SK-N-MC (cell line): ENCODE data around the gene ZFYVE16.
"Not testable (repeated sequence)": the region's sequence is repeated elsewhere in the genome, so short reads cannot be mapped to it uniquely, and the experiment has no call there.

Experiments used
- DNase-seq: peaks from one replicate; pipeline ENCODE4 v3.0.0-alpha.2; 2011; ENCODE audit warnings: low read depth, low spot score
- H3K27ac ChIP-seq: fragments of 200-600 bp; sonication (generic); 2 replicates; pipeline ENCODE4 v1.5.1; 2016; ENCODE audit warnings: mixed run types
- H3K36me3 ChIP-seq: fragments of 200-600 bp; sonication (generic); 2 replicates; pipeline ENCODE4 v1.6.1; 2017; ENCODE audit warnings: antibody characterized with exemption, low read length, mixed read lengths; ENCODE audit not compliant: insufficient read depth
- H3K4me3 ChIP-seq: fragments of 200-600 bp; sonication (generic); 2 replicates; pipeline ENCODE4 v1.5.1; 2016
- H3K9ac ChIP-seq: fragments of 200-600 bp; sonication (generic); 2 replicates; pipeline ENCODE4 v1.8.0; 2017; ENCODE audit warnings: mixed run types, mixed read lengths; ENCODE audit not compliant: insufficient read length
- H3K9me3 ChIP-seq: fragments of 200-600 bp; sonication (generic); 2 replicates; pipeline ENCODE4 v1.6.1; 2017; ENCODE audit warnings: low read depth, mild to moderate bottlenecking, antibody characterized with exemption, low read length, moderate library complexity, mixed read lengths
- EZH2 ChIP-seq: fragments of 200-600 bp; sonication (generic); IDR thresholded peaks from one replicate; pipeline ENCODE4 v1.6.1; 2017; ENCODE audit warnings: antibody characterized with exemption
- FOXP2 ChIP-seq: optimal IDR thresholded peaks from 2 replicates; pipeline ENCODE3; 2011; ENCODE audit warnings: mild to moderate bottlenecking, moderate library complexity; ENCODE audit not compliant: insufficient read depth; ENCODE audit errors: extremely low read length, control extremely low read depth
- POLR2AphosphoS5 ChIP-seq: IDR thresholded peaks from 2 replicates; pipeline ENCODE4 v1.6.1; 2012; ENCODE audit warnings: mild to moderate bottlenecking, low read depth, low read length, borderline replicate concordance

Gene ZFYVE16

DNA sequence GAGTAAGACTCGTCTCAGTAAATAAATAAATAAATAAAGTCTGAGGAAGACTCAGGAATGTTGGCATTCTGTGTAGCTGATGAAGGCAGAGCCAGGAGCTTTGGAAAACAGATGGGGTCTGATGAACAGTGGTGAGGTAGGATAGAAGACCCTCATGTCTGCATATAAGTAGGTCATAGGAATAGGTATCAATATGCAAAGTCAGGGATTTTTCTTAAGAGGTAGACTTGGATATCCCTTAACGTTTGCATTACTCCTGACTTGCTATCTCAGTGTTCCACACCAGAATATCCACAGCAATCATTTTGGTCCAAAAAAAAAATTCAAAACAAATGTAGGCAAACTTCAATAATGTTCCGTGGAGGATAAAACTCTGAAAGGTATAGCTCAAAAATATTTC, 31.3 kb upstream of the ZFYVE16 start:
- no peak overlapping the region for H3K27ac ChIP-seq
- DNase-seq = no peak
- H3K9me3 ChIP-seq = no peaks in the 10 kb centered on the region
- no peak for TF ChIP-seq POLR2AphosphoS5
- no peak for TF ChIP-seq FOXP2
- TF ChIP-seq EZH2 = no peak
- no peak overlapping the region for H3K9ac ChIP-seq
- H3K36me3 ChIP-seq = no peaks in the 10 kb centered on the region
- no peak overlapping the region for H3K4me3 ChIP-seq

- Histone ChIP-seq H3K9ac (no peak overlapping the region), H3K9me3 (no peaks in the 10 kb centered on the region), H3K27ac (no peak overlapping the region), H3K4me3 (no peak overlapping the region), H3K36me3 (no peaks in the 10 kb centered on the region)
- TF ChIP-seq FOXP2 = no peak
- TF ChIP-seq POLR2AphosphoS5 = no peak
- no peak for TF ChIP-seq EZH2
- DNase-seq = no peak
These were observed 25.4 kb upstream of the ZFYVE16 start for GRCh38 chr5:80382488-80382887.

- no peaks in the 10 kb centered on the region for H3K36me3 ChIP-seq
- H3K9me3 ChIP-seq = no peaks in the 10 kb centered on the region
- no peak for TF ChIP-seq FOXP2
- no peak overlapping the region for H3K27ac ChIP-seq
- DNase-seq = no peak
- no peak overlapping the region for H3K4me3 ChIP-seq
- no peak overlapping the region for H3K9ac ChIP-seq
These were observed 20.6 kb upstream of the ZFYVE16 start for GRCh38 chr5:80387063-80387768.

DNA sequence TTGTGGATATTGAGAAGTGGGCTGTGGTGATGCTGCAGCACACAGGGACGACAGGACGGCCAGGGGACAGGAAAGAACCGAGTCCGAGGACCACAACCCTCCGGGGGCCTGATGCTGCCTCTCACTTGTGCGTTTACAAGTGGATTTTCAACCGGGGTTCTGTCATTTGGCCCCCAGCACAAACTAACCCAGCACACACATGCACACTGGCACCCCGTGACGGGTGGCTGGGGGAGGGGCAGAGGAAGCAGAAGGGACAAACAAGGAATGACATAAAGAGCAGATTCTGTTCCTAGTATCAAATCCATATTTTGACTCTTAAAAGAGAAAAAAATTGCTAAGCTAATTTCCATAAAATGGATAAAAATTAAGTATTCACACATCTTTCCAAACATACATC, 18.3 kb upstream of the ZFYVE16 start:
- DNase-seq = no peak
- TF ChIP-seq FOXP2 = no peak
- no peak for TF ChIP-seq EZH2
- no peak for TF ChIP-seq POLR2AphosphoS5
- H3K9ac ChIP-seq = no peak overlapping the region

DNA sequence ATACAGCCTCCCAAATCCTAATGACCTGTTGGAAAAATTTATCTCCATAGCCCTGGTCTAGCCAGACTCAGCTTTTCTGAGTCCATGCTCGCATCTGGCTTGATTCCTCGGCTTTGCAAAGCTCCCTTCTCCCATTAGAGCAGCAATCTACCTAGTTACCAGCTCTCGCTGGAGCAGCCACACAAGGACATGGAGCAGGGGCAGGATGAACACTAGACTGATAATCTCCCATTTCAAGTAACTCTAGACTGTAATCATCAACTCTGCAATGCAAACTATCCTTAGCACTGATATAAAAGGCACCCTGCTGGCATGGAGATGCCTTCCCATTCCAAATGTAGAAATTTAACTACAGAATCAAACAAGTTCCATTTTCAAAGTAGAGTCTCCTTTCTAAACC, 17.5 kb upstream of the ZFYVE16 start:
- not testable (repeated sequence) for H3K9me3 ChIP-seq, H3K36me3 ChIP-seq, DNase-seq, H3K9ac ChIP-seq, H3K27ac ChIP-seq, H3K4me3 ChIP-seq

More for the DNA sequence above, 18.3 kb upstream of the ZFYVE16 start:
- Histone ChIP-seq H3K27ac (no peak overlapping the region), H3K36me3 (no peaks in the 10 kb centered on the region), H3K4me3 (no peak overlapping the region), H3K9me3 (no peaks in the 10 kb centered on the region)

GRCh38 chr5:80391267-80391666, 16.6 kb upstream of the ZFYVE16 start:
- not testable (repeated sequence) for H3K36me3 ChIP-seq, H3K27ac ChIP-seq, DNase-seq, H3K9ac ChIP-seq, H3K4me3 ChIP-seq, H3K9me3 ChIP-seq

GRCh38 chr5:80399526-80400239, 8.2 kb upstream of the ZFYVE16 start:
- Histone ChIP-seq H3K9ac (no peak overlapping the region), H3K36me3 (no peaks in the 10 kb centered on the region), H3K9me3 (no peaks in the 10 kb centered on the region), H3K27ac (0 out of 2 replicates have a peak overlapping the region, but pooled peaks have one; percentile 21), H3K4me3 (no peak overlapping the region)
- DNase-seq = no peak
- TF ChIP-seq FOXP2 = no peak
- no peak for TF ChIP-seq EZH2
- no peak for TF ChIP-seq POLR2AphosphoS5

GRCh38 chr5:80400368-80400767, 7.5 kb upstream of the ZFYVE16 start:
- not testable (repeated sequence) for H3K4me3 ChIP-seq, H3K27ac ChIP-seq, H3K36me3 ChIP-seq, H3K9ac ChIP-seq, DNase-seq, H3K9me3 ChIP-seq

DNA sequence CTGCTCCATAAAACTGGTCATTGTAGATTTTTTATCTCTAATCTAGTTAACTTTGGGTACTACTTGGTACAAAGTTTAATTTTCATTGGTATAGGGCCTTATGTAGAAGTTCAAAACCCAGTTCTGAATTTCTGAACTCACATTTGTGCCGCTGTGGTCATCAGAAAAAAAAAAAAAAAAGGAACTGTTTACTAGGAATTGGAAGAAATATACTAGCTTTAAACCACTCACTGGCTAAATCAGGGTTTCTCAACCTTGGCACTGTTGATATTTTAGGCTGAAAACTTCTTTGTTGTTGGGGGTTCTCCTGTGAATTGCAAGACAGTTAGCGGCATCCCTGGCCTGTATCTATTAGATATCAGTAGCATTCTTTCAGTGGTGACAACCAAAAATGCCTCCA, 4.1 kb upstream of the ZFYVE16 start:
- TF ChIP-seq POLR2AphosphoS5 = no peak
- TF ChIP-seq EZH2 = no peak
- TF ChIP-seq FOXP2 = no peak
- Histone ChIP-seq H3K4me3 (no peak overlapping the region), H3K9ac (no peak overlapping the region), H3K36me3 (no peaks in the 10 kb centered on the region), H3K27ac (no peak overlapping the region), H3K9me3 (no peaks in the 10 kb centered on the region)
- DNase-seq = no peak
